ENCODE measurements around the gene INPP4A. TPM values are rescaled to one million over a fixed set of nuclear protein-coding genes. Genes with fewer than 3 reads are reported as not detected.

INPP4A gene
- total RNA-seq, 1 experiment from 2014 or later: 23.4 TPM

- Histone ChIP-seq H2AFZ (ENCODE audit: low read length) (no peak overlapping the region), H3K27me3 (ENCODE audit: low read length) (no peaks in the 10 kb centered on the region), H3K4me1 (ENCODE audit: insufficient read depth, low read length) (no peaks in the 10 kb centered on the region), H3K27ac (ENCODE audit: low read length) (no peak overlapping the region), H4K20me1 (ENCODE audit: low read length) (no peaks in the 10 kb centered on the region), H3K9me3 (ENCODE audit: low read length) (no peaks in the 10 kb centered on the region), H3K36me3 (ENCODE audit: low read depth, low read length) (no peaks in the 10 kb centered on the region; the same call in 1 of the 2 replicates), H3K9ac (ENCODE audit: low read length) (no peak overlapping the region), H3K4me3 (ENCODE audit: low read length) (no peak overlapping the region), H3F3A (ENCODE audit: low read length, unreplicated experiment) (no peaks in the 10 kb centered on the region), H3K9me2 (replicated peaks; ENCODE audit: low read length) (no peaks in the 10 kb centered on the region), H3K4me2 (ENCODE audit: low read length) (no peak overlapping the region), H3K79me2 (ENCODE audit: low read length) (no peaks in the 10 kb centered on the region)
- ChIA-PET CTCF (no interaction called here), POLR2A (ENCODE audit: unreplicated experiment) (no interaction called here)
- no peak for ATAC-seq
- intact Hi-C loops (cut with micrococcal nuclease): no loop called here
- TF ChIP-seq EZH2 (IDR thresholded peaks at IDR 0.05; ENCODE audit: low read length, unreplicated experiment): no peak
- no peak for TF ChIP-seq CTCF (conservative IDR thresholded peaks at IDR 0.05; ENCODE audit: low read depth, low read length)
- TF ChIP-seq EZH2phosphoT487 (IDR thresholded peaks at IDR 0.05; ENCODE audit: borderline replicate concordance, low read length): no peak
- DNase-seq: no peak
- BruUV-seq (replicated peaks): no TSS peak
These were observed 76.6 kb downstream of the INPP4A start for GRCh38 chr2:98521266-98521665.

GRCh38 chr2:98522854-98523253 is 78.2 kb downstream of the INPP4A start:
- Histone ChIP-seq H3K9ac (ENCODE audit: low read length) (no peak overlapping the region), H3F3A (ENCODE audit: low read length, unreplicated experiment) (no peaks in the 10 kb centered on the region), H3K4me2 (ENCODE audit: low read length) (no peak overlapping the region), H3K36me3 (ENCODE audit: low read depth, low read length) (no peaks in the 10 kb centered on the region; the same call in 1 of the 2 replicates), H3K27me3 (ENCODE audit: low read length) (no peaks in the 10 kb centered on the region), H3K79me2 (ENCODE audit: low read length) (no peaks in the 10 kb centered on the region), H3K27ac (ENCODE audit: low read length) (no peak overlapping the region), H3K9me2 (replicated peaks; ENCODE audit: low read length) (no peaks in the 10 kb centered on the region), H3K9me3 (ENCODE audit: low read length) (no peaks in the 10 kb centered on the region), H4K20me1 (ENCODE audit: low read length) (no peaks in the 10 kb centered on the region), H3K4me3 (ENCODE audit: low read length) (no peak overlapping the region), H3K4me1 (ENCODE audit: insufficient read depth, low read length) (no peaks in the 10 kb centered on the region), H2AFZ (ENCODE audit: low read length) (no peak overlapping the region)
- ChIA-PET CTCF (no interaction called here), POLR2A (ENCODE audit: unreplicated experiment) (no interaction called here)
- DNase-seq: no peak
- no peak for ATAC-seq
- BruUV-seq (replicated peaks): no TSS peak
- intact Hi-C loops (cut with micrococcal nuclease): no loop called here
- TF ChIP-seq CTCF (conservative IDR thresholded peaks at IDR 0.05; ENCODE audit: low read depth, low read length) (no peak), EZH2phosphoT487 (IDR thresholded peaks at IDR 0.05; ENCODE audit: borderline replicate concordance, low read length) (no peak), EZH2 (IDR thresholded peaks at IDR 0.05; ENCODE audit: low read length, unreplicated experiment) (no peak)

- peak; percentile 6 for DNase-seq
- Histone ChIP-seq H3K9me3 (ENCODE audit: low read length) (no peaks in the 10 kb centered on the region), H3K36me3 (ENCODE audit: low read depth, low read length) (no peaks in the 10 kb centered on the region), H3K4me2 (ENCODE audit: low read length) (no peak overlapping the region), H3K27ac (ENCODE audit: low read length) (no peak overlapping the region), H3F3A (ENCODE audit: low read length, unreplicated experiment) (no peaks in the 10 kb centered on the region), H3K4me3 (ENCODE audit: low read length) (no peak overlapping the region), H3K27me3 (ENCODE audit: low read length) (no peaks in the 10 kb centered on the region), H4K20me1 (ENCODE audit: low read length) (no peaks in the 10 kb centered on the region), H3K9me2 (replicated peaks; ENCODE audit: low read length) (no peaks in the 10 kb centered on the region), H3K79me2 (ENCODE audit: low read length) (no peaks in the 10 kb centered on the region), H2AFZ (ENCODE audit: low read length) (no peak overlapping the region), H3K4me1 (ENCODE audit: insufficient read depth, low read length) (no peaks in the 10 kb centered on the region), H3K9ac (ENCODE audit: low read length) (no peak overlapping the region)
- no TSS peak for BruUV-seq (replicated peaks)
- TF ChIP-seq EZH2phosphoT487 (IDR thresholded peaks at IDR 0.05; ENCODE audit: borderline replicate concordance, low read length) (no peak), CTCF (conservative IDR thresholded peaks at IDR 0.05; ENCODE audit: low read depth, low read length) (no peak), EZH2 (IDR thresholded peaks at IDR 0.05; ENCODE audit: low read length, unreplicated experiment) (no peak)
- intact Hi-C loops (cut with micrococcal nuclease): no loop called here
- POLR2A ChIA-PET (ENCODE audit: unreplicated experiment): no interaction called here
- CTCF ChIA-PET: no interaction called here
- no peak for ATAC-seq
These were observed 79.5 kb downstream of the INPP4A start for GRCh38 chr2:98524168-98524567.

Data from PC-3 (cell line).